Thyroid gland (tissue), 4 donors: ENCODE measurements around the gene SPAG6.

Source experiments
- CTCF ChIP-seq, 6 experiments: fragments of 200-600 bp in 3 of 6; fragments of 450-650 bp in 3 of 6; sonication (generic) in 3 of 6; IDR thresholded peaks; one replicate each; pipeline ENCODE4 v1.5.1; 2016 to 2019; ENCODE audit warnings: antibody characterized with exemption in 6 of 6, mild to moderate bottlenecking in 2 of 6, inconsistent platforms in 1 of 6, moderate library complexity in 1 of 6
- POLR2A ChIP-seq, 2 donors: fragments of 450-650 bp; IDR thresholded peaks; one replicate each; pipeline ENCODE4 v1.6.1; 2017; ENCODE audit warnings: antibody characterized with exemption in 2 of 2, mild to moderate bottlenecking in 2 of 2, moderate library complexity in 1 of 2

- TF ChIP-seq CTCF (IDR thresholded peaks at IDR 0.05) = no peak
- TF ChIP-seq POLR2A (IDR thresholded peaks at IDR 0.05) = no peak
These were observed 118.0 kb downstream of the SPAG6 start for GRCh38 chr10:22463255-22463654.
